Erythroblast (primary cell): ENCODE data around the gene COPG2.

Experiments
- GATA1 ChIP-seq: IDR thresholded peaks from 2 replicates; pipeline ENCODE4 v1.6.1; 2011; ENCODE audit warnings: low read depth, mild to moderate bottlenecking, control low read depth, low read length, moderate library complexity
- POLR2A ChIP-seq: IDR thresholded peaks from 2 replicates; pipeline ENCODE4 v1.6.1; 2011; ENCODE audit warnings: mild to moderate bottlenecking, low read length

GRCh38 chr7:130559184-130559583 lies 109.4 kb downstream of the COPG2 start:
- TF ChIP-seq POLR2A (no peak), GATA1 (no peak)
